ENCODE data around the gene GPHN. TPM values are rescaled to one million over a fixed set of nuclear protein-coding genes. Genes with fewer than 3 reads are reported as not detected.

The GPHN gene
- total RNA-seq, 1 donor from 2014 or later: 12.9 TPM

DNA sequence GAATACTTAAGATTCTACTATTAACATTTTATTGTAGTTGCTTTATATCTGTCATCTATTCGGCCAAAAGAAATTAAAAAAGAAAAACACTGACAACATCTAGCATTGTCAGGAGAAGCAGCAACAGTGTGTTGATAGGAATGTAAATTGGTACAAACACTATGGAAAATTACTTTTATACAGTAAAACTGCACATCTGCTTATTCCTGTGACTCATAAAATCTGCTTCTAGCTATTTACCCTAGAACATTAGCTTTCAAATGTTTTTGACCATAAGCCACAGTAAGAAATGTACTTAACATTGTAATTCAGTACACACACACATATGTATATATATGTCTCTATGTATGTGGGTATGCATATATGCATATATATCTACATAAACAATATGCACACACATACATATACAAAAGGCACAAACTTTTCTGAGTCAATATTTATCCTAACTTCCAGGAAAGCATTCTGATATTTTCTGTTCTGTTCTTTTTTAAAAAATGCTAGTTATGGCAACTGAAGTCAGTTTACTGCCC is 402.4 kb downstream of the GPHN start:
- DNase-seq (ENCODE audit: low read depth): no peak
- H3K36me3 ChIP-seq (ENCODE audit: control insufficient read depth, insufficient read depth, low read length): no peaks in the 10 kb centered on the region
- H3K4me3 ChIP-seq (ENCODE audit: low read depth, low read length): no peak overlapping the region
- TF ChIP-seq, protein P1, sequence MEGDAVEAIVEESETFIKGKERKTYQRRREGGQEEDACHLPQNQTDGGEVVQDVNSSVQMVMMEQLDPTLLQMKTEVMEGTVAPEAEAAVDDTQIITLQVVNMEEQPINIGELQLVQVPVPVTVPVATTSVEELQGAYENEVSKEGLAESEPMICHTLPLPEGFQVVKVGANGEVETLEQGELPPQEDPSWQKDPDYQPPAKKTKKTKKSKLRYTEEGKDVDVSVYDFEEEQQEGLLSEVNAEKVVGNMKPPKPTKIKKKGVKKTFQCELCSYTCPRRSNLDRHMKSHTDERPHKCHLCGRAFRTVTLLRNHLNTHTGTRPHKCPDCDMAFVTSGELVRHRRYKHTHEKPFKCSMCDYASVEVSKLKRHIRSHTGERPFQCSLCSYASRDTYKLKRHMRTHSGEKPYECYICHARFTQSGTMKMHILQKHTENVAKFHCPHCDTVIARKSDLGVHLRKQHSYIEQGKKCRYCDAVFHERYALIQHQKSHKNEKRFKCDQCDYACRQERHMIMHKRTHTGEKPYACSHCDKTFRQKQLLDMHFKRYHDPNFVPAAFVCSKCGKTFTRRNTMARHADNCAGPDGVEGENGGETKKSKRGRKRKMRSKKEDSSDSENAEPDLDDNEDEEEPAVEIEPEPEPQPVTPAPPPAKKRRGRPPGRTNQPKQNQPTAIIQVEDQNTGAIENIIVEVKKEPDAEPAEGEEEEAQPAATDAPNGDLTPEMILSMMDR (IDR thresholded peaks at IDR 0.05; ENCODE audit: insufficient read depth, low read length, poor library complexity, severe bottlenecking): no peak
- H3K27me3 ChIP-seq (ENCODE audit: control insufficient read depth, insufficient read depth, low read length): no peaks in the 10 kb centered on the region

DNA sequence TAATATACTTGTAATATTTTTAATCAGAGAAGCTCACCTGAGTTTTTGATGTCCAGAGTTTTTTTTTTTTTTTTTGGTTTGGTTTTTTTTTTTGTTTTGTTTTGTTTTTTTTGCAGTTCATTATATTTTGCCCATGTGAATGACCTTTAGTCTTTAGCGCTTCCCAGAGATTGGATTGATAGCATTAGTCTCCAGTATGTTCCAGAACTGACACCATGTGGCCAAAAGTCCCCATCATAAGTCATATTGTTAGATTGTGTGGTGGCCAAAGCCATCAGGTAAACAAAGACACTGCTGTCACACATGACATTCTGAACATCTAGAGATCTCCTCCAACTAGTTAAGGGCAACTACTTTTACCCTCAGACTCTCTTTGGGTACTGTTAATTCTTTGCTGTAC is 408.5 kb downstream of the GPHN start:
- no peak for DNase-seq (ENCODE audit: low read depth)
- Histone ChIP-seq H3K36me3 (ENCODE audit: control insufficient read depth, insufficient read depth, low read length) (no peaks in the 10 kb centered on the region), H3K27me3 (ENCODE audit: control insufficient read depth, insufficient read depth, low read length) (no peaks in the 10 kb centered on the region), H3K4me3 (ENCODE audit: low read depth, low read length) (no peak overlapping the region)
- TF ChIP-seq, protein P1 (IDR thresholded peaks at IDR 0.05; ENCODE audit: insufficient read depth, low read length, poor library complexity, severe bottlenecking): no peak

DNA sequence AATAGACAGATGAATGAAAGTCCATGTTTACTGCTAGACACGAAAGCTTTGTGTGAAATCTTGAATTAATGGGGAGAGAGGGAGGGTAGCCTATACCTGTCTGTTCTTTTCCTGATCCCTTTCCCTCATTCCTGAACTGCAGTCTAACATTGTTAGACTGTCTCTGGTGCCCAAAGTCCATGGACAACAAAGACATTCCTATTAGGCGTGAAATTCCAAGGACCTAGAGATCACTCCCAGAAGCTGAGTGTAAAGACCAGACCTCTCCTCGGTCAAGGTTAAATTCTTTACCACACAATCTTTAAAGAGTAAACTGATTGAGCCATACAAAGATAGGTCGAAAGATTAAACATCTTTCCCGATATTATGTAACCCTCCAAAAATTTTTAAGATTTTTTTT is 410.6 kb downstream of the GPHN start:
- no peaks in the 10 kb centered on the region for H3K27me3 ChIP-seq (ENCODE audit: control insufficient read depth, insufficient read depth, low read length)
- no peaks in the 10 kb centered on the region for H3K36me3 ChIP-seq (ENCODE audit: control insufficient read depth, insufficient read depth, low read length)
- no peak for DNase-seq (ENCODE audit: low read depth)
- TF ChIP-seq, protein P1 (IDR thresholded peaks at IDR 0.05; ENCODE audit: insufficient read depth, low read length, poor library complexity, severe bottlenecking): no peak
- no peak overlapping the region for H3K4me3 ChIP-seq (ENCODE audit: low read depth, low read length)

DNA sequence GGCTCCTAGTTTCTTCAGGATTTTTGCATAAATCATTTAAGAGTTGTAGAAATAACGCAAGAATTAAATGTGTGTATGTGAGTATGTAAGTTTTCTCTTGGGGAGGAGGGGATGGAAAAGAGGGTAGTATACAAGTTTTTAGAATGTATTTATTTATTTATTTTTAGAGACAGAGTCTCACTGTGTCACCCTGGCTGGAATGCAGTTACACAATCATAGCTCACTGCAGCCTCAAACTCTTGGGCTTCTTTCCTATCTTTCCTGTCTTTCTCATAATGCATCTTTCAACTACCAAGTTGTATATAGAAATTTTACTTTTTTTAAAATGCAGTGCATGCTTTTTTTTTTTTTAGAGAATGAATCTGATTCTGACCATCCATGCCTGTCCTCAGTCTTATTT is 412.2 kb downstream of the GPHN start:
- TF ChIP-seq, protein P1 (IDR thresholded peaks at IDR 0.05; ENCODE audit: insufficient read depth, low read length, poor library complexity, severe bottlenecking): no peak

DNA sequence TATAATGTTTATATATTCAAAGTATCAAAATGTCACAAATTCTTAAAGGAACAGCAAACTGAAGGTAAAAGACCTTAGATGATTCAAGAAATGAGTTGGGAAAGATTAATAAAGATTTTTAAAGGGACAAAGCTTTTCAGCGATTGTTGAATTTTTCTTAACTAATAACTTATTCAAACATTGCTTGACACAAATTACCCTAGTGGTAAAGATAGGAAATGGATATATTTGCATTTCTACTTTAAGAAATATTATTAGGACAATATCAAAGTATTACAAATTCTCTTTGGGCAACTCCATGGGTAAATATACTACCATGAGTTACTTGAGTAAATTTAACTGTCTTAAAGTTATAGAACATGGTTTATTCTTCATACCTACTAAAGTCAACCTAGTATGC is 415.3 kb downstream of the GPHN start:
- H3K27me3 ChIP-seq (ENCODE audit: control insufficient read depth, insufficient read depth, low read length): no peaks in the 10 kb centered on the region
- TF ChIP-seq, protein P1 (IDR thresholded peaks at IDR 0.05; ENCODE audit: insufficient read depth, low read length, poor library complexity, severe bottlenecking): no peak
- DNase-seq (ENCODE audit: low read depth): no peak

More for the DNA sequence above, 412.2 kb downstream of the GPHN start:
- no peak overlapping the region for H3K4me3 ChIP-seq (ENCODE audit: low read depth, low read length)
- no peak for DNase-seq (ENCODE audit: low read depth)
- H3K27me3 ChIP-seq (ENCODE audit: control insufficient read depth, insufficient read depth, low read length): no peaks in the 10 kb centered on the region
- H3K36me3 ChIP-seq (ENCODE audit: control insufficient read depth, insufficient read depth, low read length): no peaks in the 10 kb centered on the region

DNA sequence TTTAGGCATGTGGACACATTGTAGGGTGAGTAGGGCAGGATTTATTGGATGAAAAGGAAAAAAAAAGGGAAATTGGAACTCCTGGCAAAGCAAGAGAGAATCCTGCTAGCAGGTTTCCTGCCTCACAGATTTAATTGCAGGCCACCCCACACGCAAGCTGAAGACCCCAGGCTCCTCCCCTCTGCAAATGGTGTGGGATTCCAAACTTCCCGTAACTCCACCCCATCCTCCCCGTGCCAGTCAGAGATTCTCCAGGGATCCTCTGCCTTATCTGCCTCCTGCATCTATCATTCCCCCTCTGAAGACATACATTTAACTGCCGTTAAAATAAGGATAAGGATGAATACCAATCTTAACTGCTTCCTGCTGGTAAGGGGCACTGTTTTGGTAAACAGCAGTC is 431.5 kb downstream of the GPHN start:
- TF ChIP-seq, protein P1 (IDR thresholded peaks at IDR 0.05; ENCODE audit: insufficient read depth, low read length, poor library complexity, severe bottlenecking): no peak
- no peaks in the 10 kb centered on the region for H3K27me3 ChIP-seq (ENCODE audit: control insufficient read depth, insufficient read depth, low read length)
- H3K4me3 ChIP-seq (ENCODE audit: low read depth, low read length): no peak overlapping the region
- no peak for DNase-seq (ENCODE audit: low read depth)
- H3K36me3 ChIP-seq (ENCODE audit: control insufficient read depth, insufficient read depth, low read length): no peaks in the 10 kb centered on the region

More for the DNA sequence above, 415.3 kb downstream of the GPHN start:
- no peak overlapping the region for H3K4me3 ChIP-seq (ENCODE audit: low read depth, low read length)
- no peaks in the 10 kb centered on the region for H3K36me3 ChIP-seq (ENCODE audit: control insufficient read depth, insufficient read depth, low read length)

Measured in kidney epithelial cell (primary cell).